ENCODE results near the gene KMT2C. TPM values are rescaled to one million over a fixed set of nuclear protein-coding genes. Genes with fewer than 3 reads are reported as not detected.

Gene KMT2C
- total and polyA plus RNA-seq, 2 of the 13 experiments (the other 11 are each of a cell fraction or from before 2014, with no cell fraction given) = 7.1 to 14.4 TPM

DNA sequence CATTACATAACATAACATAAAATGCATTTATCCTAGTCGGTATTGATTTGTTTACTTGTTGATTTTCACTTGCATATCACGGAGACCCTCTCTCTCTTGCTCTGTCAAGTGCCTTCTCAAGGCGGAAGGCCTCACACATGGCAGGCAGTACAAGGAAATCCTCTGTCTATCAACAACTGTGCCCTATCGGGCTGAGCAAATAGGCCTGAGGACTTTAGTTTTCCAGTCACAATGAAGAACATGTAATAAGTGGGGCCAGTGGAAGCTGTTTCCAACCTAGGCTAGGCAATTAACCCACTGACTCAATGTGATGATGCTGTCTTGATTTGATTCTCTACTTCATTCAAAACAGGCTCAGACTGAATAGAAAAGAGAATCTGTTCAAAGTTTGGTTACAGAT is 44.9 kb upstream of the KMT2C start:
- Histone ChIP-seq H4K20me1 (ENCODE audit: insufficient read depth, low read length) (no peaks in the 10 kb centered on the region), H3K36me3 (replicated peaks in 1 of 2; ENCODE audit: control insufficient read depth in 1 of 2, insufficient read depth in 2 of 2, low read length in 2 of 2) (no peaks in the 10 kb centered on the region), H3K79me2 (ENCODE audit: insufficient read depth, low read length) (no peaks in the 10 kb centered on the region), H3K9ac (ENCODE audit: insufficient read depth, low read depth, low read length) (no peak overlapping the region), H3K27me3 (ENCODE audit: control insufficient read depth in 1 of 2, insufficient read depth in 2 of 2, low read length in 2 of 2) (no peaks in the 10 kb centered on the region), H3K9me3 (ENCODE audit: low read length) (no peaks in the 10 kb centered on the region), H3K27ac (ENCODE audit: extremely low read length, insufficient read depth, low read length) (no peak overlapping the region), H2AFZ (ENCODE audit: low read length) (no peak overlapping the region), H3K4me2 (ENCODE audit: low read depth, low read length) (no peak overlapping the region), H3K4me1 (ENCODE audit: insufficient read depth, low read length) (no peaks in the 10 kb centered on the region), H3K4me3 (replicated peaks in 1 of 3; ENCODE audit: insufficient read depth in 1 of 3, low read depth in 2 of 3, low read length in 3 of 3) (no peak overlapping the region)
- ChIA-PET CTCF (ENCODE audit: low intra/inter-chr PET ratio, low total read pairs) (no interaction called here), POLR2A (no interaction called here)
- no TSS peak for BruUV-seq (replicated peaks)
- FAIRE-seq (no peak), ATAC-seq (peak; percentile 35; the same call in 1 of the 3 replicates), DNase-seq (ENCODE audit: low spot score) (no peak)
- WGBS (ENCODE audit: low lambda C conversion rate) = 6% methylated on average over 4 of the region's 4 CpGs
- in situ Hi-C loops (cut with HindIII; ENCODE audit: extremely low pct_ligation_motif_present, low pct_unique_long_range_greater_than_20kb) (no loop called here), intact Hi-C loops (cut with micrococcal nuclease; ENCODE audit: unreplicated experiment) (loop anchor here (1.0 kb wide), 1 partner anchor 9 kb away; no protein-coding TSS in a partner anchor)
- TF ChIP-seq ZKSCAN5 (CRISPR knock-in tag; IDR thresholded peaks at IDR 0.05) = no peak
- TF ChIP-seq SRSF1 (optimal IDR thresholded peaks at IDR 0.05; ENCODE audit: low read depth, low read length) = no peak
- no peak for TF ChIP-seq NBN (conservative IDR thresholded peaks at IDR 0.05)
- TF ChIP-seq CEBPG (CRISPR knock-in tag; IDR thresholded peaks at IDR 0.05) = no peak
- no peak for TF ChIP-seq ZBTB10 (CRISPR knock-in tag; IDR thresholded peaks at IDR 0.05; ENCODE audit: borderline replicate concordance)
- TF ChIP-seq RXRA (CRISPR knock-in tag; IDR thresholded peaks at IDR 0.05) = no peak
- no peak for TF ChIP-seq FOXJ3 (CRISPR knock-in tag; IDR thresholded peaks at IDR 0.05; ENCODE audit: borderline replicate concordance)
- TF ChIP-seq ELF3 (CRISPR knock-in tag; IDR thresholded peaks at IDR 0.05) = no peak
